Neural progenitor cell (in vitro differentiated cells): ENCODE data around the gene TAAR1. TPM values are rescaled to one million over a fixed set of nuclear protein-coding genes. Genes with fewer than 3 reads are reported as not detected.
"Not testable (repeated sequence)": the region's sequence is repeated elsewhere in the genome, so short reads cannot be mapped to it uniquely, and the experiment has no call there.

ENCODE experiments used
- DNase-seq: peaks from one replicate; pipeline ENCODE4 v3.0.0-alpha.2; 2016; ENCODE audit warnings: low spot score
- H2AFZ ChIP-seq: fragments of 200-600 bp; sonication (generic); replicated peaks from 2 replicates; pipeline ENCODE4 v1.6.1; 2016; ENCODE audit warnings: antibody characterized with exemption
- H3F3A ChIP-seq: fragments of 200-600 bp; sonication (generic); 2 replicates; pipeline ENCODE4 v1.6.1; 2016; ENCODE audit warnings: antibody characterized with exemption, low read depth
- H3K27ac ChIP-seq: fragments of 200-600 bp; sonication (generic); 2 replicates; pipeline ENCODE4 v1.5.1; 2016; ENCODE audit warnings: mild to moderate bottlenecking
- H3K27me3 ChIP-seq: fragments of 200-600 bp; sonication (generic); 2 replicates; pipeline ENCODE4 v1.6.1; 2016; ENCODE audit warnings: mild to moderate bottlenecking, moderate library complexity
- H3K36me3 ChIP-seq: fragments of 200-600 bp; sonication (generic); 2 replicates; pipeline ENCODE4 v1.5.1; 2016
- H3K4me1 ChIP-seq: fragments of 200-600 bp; sonication (generic); 2 replicates; pipeline ENCODE4 v1.6.1; 2016; ENCODE audit warnings: mixed run types
- H3K4me2 ChIP-seq: fragments of 200-600 bp; sonication (generic); 2 replicates; pipeline ENCODE4 v1.6.1; 2016
- H3K4me3 ChIP-seq: fragments of 200-600 bp; sonication (generic); 2 replicates; pipeline ENCODE4 v1.5.1; 2016
- H3K79me2 ChIP-seq: fragments of 200-600 bp; sonication (generic); 2 replicates; pipeline ENCODE4 v1.6.1; 2016; ENCODE audit warnings: low read depth
- H3K9ac ChIP-seq: fragments of 200-600 bp; sonication (generic); 2 replicates; pipeline ENCODE4 v1.6.1; 2016
- H3K9me3 ChIP-seq: fragments of 200-600 bp; sonication (generic); 2 replicates; pipeline ENCODE4 v1.5.1; 2016; ENCODE audit warnings: low read depth
- H4K20me1 ChIP-seq: fragments of 200-600 bp; sonication (generic); 2 replicates; pipeline ENCODE4 v1.6.1; 2016; ENCODE audit warnings: low read depth
- H3K27ac Mint-ChIP-seq: 3 replicates; pipeline ENCODE4 v1.8.0; 2021; ENCODE audit warnings: mixed read lengths
- H3K27me3 Mint-ChIP-seq: 2 replicates; pipeline ENCODE4 v1.8.0; 2022; ENCODE audit warnings: low read depth, mild to moderate bottlenecking, inconsistent platforms, moderate library complexity, mixed read lengths; ENCODE audit not compliant: insufficient read depth
- H3K36me3 Mint-ChIP-seq: 3 replicates; pipeline ENCODE4 v1.8.0; 2021; ENCODE audit warnings: mixed read lengths
- H3K4me1 Mint-ChIP-seq: 3 replicates; pipeline ENCODE4 v1.8.0; 2021; ENCODE audit warnings: mixed read lengths
- H3K4me3 Mint-ChIP-seq: 3 replicates; pipeline ENCODE4 v1.8.0; 2021; ENCODE audit warnings: mild to moderate bottlenecking, moderate library complexity, mixed read lengths
- H3K9me3 Mint-ChIP-seq: 3 replicates; pipeline ENCODE4 v1.8.0; 2020; ENCODE audit warnings: mixed read lengths
- EZH2 ChIP-seq: fragments of 200-600 bp; sonication (generic); IDR thresholded peaks from 2 replicates; pipeline ENCODE4 v1.6.1; 2017; ENCODE audit warnings: antibody characterized with exemption, mild to moderate bottlenecking, moderate library complexity
- EZH2phosphoT487 ChIP-seq: fragments of 200-600 bp; sonication (generic); IDR thresholded peaks from 2 replicates; pipeline ENCODE4 v1.6.1; 2017; ENCODE audit warnings: antibody characterized with exemption
- total RNA-seq: library from RNA; depleted of rRNA; stranded (reverse); fragments of >200 nt; gene quantifications from 2 replicates; pipeline ENCODE4 v1.2.3, GENCODE V29; 2015; ENCODE audit warnings: low replicate concordance
- TF ChIP-seq, protein P1 (sequence below): fragments of 200-600 bp; sonication (generic); IDR thresholded peaks from 2 replicates; pipeline ENCODE4 v1.5.1; 2017; ENCODE audit warnings: antibody characterized with exemption, mild to moderate bottlenecking

The TAAR1 gene
- total RNA-seq, 1 donor from 2014 or later: not detected

DNA sequence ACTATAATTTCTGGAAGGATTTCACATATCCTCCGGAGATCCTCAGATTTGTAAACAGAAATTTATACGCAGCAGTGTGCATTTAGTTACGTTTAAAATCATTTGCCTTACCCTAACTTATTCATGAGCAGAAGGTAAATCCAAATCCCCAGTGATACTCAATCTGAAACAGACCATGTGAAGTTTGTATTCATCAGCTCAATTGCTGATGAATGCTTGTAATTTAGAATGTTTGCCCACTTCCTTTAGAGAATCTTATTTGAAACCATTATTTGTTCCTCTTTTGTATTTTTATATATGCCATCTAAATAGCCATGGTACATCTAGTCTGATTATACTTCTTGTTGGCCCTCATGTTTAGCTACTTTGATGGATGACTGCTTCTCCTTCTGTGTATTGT lies 15.4 kb downstream of the TAAR1 start:
- no peak for DNase-seq
- TF ChIP-seq EZH2: no peak
- no peak for TF ChIP-seq EZH2phosphoT487
- TF ChIP-seq, protein P1, sequence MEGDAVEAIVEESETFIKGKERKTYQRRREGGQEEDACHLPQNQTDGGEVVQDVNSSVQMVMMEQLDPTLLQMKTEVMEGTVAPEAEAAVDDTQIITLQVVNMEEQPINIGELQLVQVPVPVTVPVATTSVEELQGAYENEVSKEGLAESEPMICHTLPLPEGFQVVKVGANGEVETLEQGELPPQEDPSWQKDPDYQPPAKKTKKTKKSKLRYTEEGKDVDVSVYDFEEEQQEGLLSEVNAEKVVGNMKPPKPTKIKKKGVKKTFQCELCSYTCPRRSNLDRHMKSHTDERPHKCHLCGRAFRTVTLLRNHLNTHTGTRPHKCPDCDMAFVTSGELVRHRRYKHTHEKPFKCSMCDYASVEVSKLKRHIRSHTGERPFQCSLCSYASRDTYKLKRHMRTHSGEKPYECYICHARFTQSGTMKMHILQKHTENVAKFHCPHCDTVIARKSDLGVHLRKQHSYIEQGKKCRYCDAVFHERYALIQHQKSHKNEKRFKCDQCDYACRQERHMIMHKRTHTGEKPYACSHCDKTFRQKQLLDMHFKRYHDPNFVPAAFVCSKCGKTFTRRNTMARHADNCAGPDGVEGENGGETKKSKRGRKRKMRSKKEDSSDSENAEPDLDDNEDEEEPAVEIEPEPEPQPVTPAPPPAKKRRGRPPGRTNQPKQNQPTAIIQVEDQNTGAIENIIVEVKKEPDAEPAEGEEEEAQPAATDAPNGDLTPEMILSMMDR: no peak
- Mint-ChIP-seq H3K27me3 (no peaks in the 10 kb centered on the region), H3K36me3 (no peaks in the 10 kb centered on the region), H3K4me1 (no peaks in the 10 kb centered on the region), H3K27ac (no peak overlapping the region), H3K4me3 (no peak overlapping the region), H3K9me3 (peaks cover 2% of the 10 kb centered on the region)
- H3K27me3 ChIP-seq: no peaks in the 10 kb centered on the region
- no peak overlapping the region for H3K4me2 ChIP-seq
- no peaks in the 10 kb centered on the region for H3K36me3 ChIP-seq
- H3K4me3 ChIP-seq: no peak overlapping the region
- no peak overlapping the region for H2AFZ ChIP-seq
- no peak overlapping the region for H3K27ac ChIP-seq
- H4K20me1 ChIP-seq: no peaks in the 10 kb centered on the region
- no peaks in the 10 kb centered on the region for H3F3A ChIP-seq
- no peaks in the 10 kb centered on the region for H3K79me2 ChIP-seq
- H3K9me3 ChIP-seq: no peaks in the 10 kb centered on the region
- no peaks in the 10 kb centered on the region for H3K4me1 ChIP-seq
- H3K9ac ChIP-seq: no peak overlapping the region

DNA sequence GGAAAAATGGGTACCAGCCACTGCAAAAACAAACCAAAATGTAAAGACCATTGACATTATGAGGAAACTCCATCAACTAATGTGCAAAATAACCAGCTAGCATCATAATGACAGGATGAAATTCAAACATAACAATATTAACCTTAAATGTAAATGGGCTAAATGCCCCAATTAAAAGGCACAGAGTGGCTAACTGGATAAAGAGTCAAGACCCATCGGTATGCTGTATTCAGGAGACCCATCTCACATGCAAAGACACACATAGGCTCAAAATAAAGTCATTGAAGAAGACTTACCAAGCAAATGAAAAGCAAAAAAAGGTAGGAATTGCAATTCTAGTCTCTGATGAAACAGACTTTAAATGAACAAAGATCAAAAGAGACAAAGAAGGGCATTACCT lies 21.8 kb downstream of the TAAR1 start:
- H2AFZ ChIP-seq, H3K4me1 ChIP-seq, H3K27ac Mint-ChIP-seq, H3K4me3 Mint-ChIP-seq, H3K27ac ChIP-seq, H3K36me3 Mint-ChIP-seq, H3K9me3 Mint-ChIP-seq, H3K27me3 Mint-ChIP-seq, H3K4me2 ChIP-seq, H3K4me3 ChIP-seq, H3K9me3 ChIP-seq, H3K27me3 ChIP-seq, H3K36me3 ChIP-seq, DNase-seq, H3K4me1 Mint-ChIP-seq, H3F3A ChIP-seq, H3K9ac ChIP-seq, H4K20me1 ChIP-seq, H3K79me2 ChIP-seq: not testable (repeated sequence)

DNA sequence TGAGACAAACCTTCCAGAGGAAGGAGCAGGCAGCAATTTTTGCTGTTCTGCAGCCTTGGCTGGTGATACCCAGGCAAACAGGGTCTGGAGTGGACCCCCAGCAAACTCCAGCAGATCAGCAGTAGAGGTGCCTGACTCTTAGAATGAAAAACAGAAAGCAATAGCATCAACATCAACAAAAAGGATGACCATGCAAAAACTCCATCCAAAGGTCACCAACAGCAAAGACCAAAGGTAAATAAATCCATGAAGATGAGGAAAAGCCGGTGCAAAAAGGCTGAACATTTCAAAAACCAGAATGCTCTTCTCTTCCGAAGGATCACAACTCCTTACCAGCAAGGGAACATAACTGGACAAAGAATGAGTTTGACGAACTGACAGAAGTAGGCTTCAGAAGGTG lies 23.1 kb downstream of the TAAR1 start:
- H3K27me3 ChIP-seq, H4K20me1 ChIP-seq, H3K27ac ChIP-seq, H3K4me2 ChIP-seq, H3K4me1 Mint-ChIP-seq, DNase-seq, H3F3A ChIP-seq, H3K9ac ChIP-seq, H3K4me3 Mint-ChIP-seq, H3K9me3 ChIP-seq, H3K27ac Mint-ChIP-seq, H3K4me1 ChIP-seq, H3K36me3 ChIP-seq, H3K4me3 ChIP-seq, H3K9me3 Mint-ChIP-seq, H3K36me3 Mint-ChIP-seq, H3K79me2 ChIP-seq, H3K27me3 Mint-ChIP-seq: not testable (repeated sequence)
- peak overlapping the region; percentile 72 for H2AFZ ChIP-seq

DNA sequence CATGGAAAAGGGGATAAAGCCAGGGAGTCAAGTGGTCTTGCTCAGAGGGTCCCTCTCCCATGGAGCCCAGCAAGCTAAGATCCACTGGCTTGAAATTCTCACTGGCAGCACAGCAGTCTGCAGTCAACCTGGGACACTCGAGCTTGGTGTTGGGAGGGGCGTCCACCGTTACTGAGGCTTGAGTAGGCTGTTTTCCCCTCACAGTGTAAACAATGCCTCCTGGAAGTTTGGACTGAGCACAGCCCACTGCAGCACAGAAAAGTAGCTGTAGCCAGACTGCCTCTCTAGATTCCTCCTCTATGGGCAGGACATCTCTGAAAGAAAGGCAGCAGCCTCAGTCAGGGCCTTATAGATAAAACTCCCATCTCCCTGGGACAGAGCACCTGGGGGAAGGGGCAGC lies 23.7 kb downstream of the TAAR1 start:
- not testable (repeated sequence) for H3K36me3 ChIP-seq, H4K20me1 ChIP-seq, H3K9me3 ChIP-seq, H3K4me1 Mint-ChIP-seq, H3F3A ChIP-seq, H3K4me2 ChIP-seq, H3K4me1 ChIP-seq, DNase-seq, H3K79me2 ChIP-seq, H3K4me3 Mint-ChIP-seq, H3K9ac ChIP-seq, H3K27ac ChIP-seq, H3K27me3 Mint-ChIP-seq, H3K36me3 Mint-ChIP-seq, H3K27me3 ChIP-seq, H3K9me3 Mint-ChIP-seq, H3K4me3 ChIP-seq, H3K27ac Mint-ChIP-seq
- peak overlapping the region; percentile 72 for H2AFZ ChIP-seq

DNA sequence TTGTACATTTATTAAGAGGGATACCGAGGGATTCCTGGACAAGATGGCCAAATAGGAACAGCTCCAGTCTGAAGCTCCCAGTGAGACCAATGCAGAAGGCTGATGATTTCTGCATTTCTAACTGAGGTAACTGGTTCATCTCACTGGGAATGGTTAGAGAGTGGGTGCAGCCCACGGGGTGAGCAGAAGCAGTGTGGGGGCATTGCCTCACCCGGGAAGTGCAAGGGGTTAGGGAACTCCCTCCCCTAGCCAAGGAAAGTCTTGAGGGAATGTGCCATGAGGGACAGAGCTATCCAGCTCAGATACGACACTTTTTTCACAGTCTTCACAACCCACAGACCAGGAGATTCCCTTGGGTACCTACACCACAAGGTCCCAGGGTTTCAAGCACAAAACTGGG lies 24.2 kb downstream of the TAAR1 start:
- Mint-ChIP-seq H3K4me1 (peaks cover 6% of the 10 kb centered on the region), H3K9me3 (peaks cover 6% of the 10 kb centered on the region), H3K27me3 (peaks cover 3% of the 10 kb centered on the region), H3K36me3 (no peaks in the 10 kb centered on the region), H3K4me3 (no peak overlapping the region), H3K27ac (no peak overlapping the region)
- no peak for DNase-seq
- Histone ChIP-seq H3K79me2 (no peaks in the 10 kb centered on the region), H3K27ac (no peak overlapping the region), H2AFZ (peak overlapping the region; percentile 72), H3K9me3 (no peaks in the 10 kb centered on the region), H3K4me2 (no peak overlapping the region), H3K4me1 (no peaks in the 10 kb centered on the region), H3K36me3 (no peaks in the 10 kb centered on the region), H3F3A (no peaks in the 10 kb centered on the region), H4K20me1 (no peaks in the 10 kb centered on the region), H3K9ac (no peak overlapping the region), H3K27me3 (no peaks in the 10 kb centered on the region), H3K4me3 (no peak overlapping the region)
- TF ChIP-seq EZH2 (no peak), EZH2phosphoT487 (no peak)
- TF ChIP-seq, protein P1: no peak
